Measurements from ENCODE around the gene DDX27. TPM values are rescaled to one million over a fixed set of nuclear protein-coding genes. Genes with fewer than 3 reads are reported as not detected.
"Not testable (repeated sequence)": the region's sequence is repeated elsewhere in the genome, so short reads cannot be mapped to it uniquely, and the experiment has no call there.

The DDX27 gene
- total RNA-seq, 1 experiment from 2014 or later, result 68.6 TPM

DNA sequence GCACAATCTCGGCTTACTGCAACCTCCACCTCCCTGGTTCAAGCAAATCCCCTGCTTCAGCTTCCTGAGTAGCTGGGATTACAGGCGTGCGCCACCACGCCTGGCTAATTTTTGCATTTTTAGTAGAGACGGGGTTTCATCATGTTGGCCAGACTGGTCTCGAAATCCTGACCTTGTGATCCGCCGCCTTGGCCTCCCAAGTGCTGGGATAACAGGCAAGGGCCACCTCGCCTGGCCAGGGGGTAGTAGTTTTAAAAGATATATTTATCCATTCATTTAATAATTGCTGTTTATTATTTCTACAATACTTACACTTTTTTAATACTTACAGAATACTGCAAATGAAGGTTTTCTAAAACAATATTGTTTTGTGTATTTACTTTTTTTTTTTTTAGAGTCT is 15.5 kb upstream of the DDX27 start:
- DNase-seq (ENCODE audit: low read depth), result no peak

GRCh38 chr20:49207076-49207475 is 12.1 kb upstream of the DDX27 start:
- DNase-seq (ENCODE audit: low read depth), result no peak

DNA sequence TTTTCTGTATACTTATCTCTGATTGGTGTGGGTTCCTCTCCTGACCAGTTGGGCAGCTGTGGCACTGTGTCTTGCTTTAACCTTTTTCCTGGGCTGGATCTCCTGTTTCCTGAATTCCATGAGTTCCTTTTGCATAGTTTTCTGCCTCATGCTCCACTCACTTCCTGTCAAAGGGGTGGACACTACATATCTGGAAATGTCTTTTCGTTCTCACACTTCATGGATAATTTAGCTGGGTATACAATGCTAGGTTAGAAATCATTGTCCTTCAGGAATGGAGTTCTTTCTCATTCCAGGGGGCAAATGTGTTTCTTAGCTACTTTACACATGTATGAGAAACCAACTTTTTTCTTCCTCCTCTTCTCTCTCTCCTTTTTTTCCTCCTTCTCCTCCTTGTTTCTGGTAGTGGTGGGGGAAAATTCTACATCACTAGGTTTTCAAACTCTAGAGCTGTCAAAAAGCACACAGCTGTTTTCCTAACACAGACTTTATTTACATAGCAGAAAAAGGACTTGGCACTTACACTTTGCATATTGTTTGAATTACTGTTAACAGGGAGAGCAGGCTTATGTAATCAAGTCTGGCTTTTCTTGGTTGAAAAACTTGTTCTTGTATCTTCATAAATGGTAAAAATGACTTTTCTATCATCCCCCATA is 9.0 kb upstream of the DDX27 start:
- peak; percentile 55 for DNase-seq (ENCODE audit: low read depth)

DNA sequence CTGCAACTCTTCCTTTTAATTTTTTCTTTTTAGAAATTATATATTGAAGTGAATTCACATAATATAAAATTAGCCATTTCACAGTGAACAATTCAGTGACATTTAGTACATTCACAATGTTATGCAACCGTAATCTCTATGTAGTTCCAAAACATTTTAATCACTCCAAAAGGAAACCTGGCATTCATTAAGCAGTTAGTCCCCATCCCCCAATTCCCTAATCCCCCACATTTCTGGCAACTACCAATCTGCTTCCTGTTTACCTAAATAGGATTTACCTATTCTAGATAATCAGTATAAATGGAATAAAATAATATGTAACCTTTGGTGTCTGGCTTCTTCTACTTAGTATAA is 8.5 kb upstream of the DDX27 start:
- no peak for DNase-seq (ENCODE audit: low read depth)

GRCh38 chr20:49214571-49214970 is 4.6 kb upstream of the DDX27 start:
- no peak for DNase-seq (ENCODE audit: low read depth)

GRCh38 chr20:49215232-49215631 is 4.0 kb upstream of the DDX27 start:
- no peak for DNase-seq (ENCODE audit: low read depth)

DNA sequence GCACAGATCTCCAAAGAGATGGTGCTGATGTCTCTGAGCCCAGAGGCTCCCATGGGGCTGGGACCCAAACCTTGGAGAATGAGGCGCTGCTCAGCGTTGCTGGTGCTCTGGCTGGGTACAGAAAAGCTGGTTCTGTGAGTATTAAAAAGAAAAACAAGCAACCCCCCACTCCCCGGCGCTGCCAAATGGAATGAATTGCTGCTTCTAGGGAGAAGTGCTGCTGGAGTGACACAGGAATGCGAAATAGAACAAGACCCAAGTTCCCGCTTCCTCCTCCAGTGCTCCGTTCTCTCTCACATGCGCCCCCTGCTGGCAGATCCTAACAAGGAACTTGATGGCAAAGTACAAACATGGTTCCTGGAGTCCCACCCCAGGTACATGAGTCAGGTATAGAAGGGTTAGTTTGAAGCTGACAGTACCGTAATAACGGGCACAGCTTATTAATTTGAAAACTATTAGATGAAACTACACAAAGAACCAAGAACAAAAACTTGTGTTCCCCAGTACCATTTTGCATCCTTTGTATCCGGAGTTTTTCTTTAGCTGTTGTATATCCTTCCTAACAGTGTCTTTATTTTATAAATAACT is 2.1 kb upstream of the DDX27 start:
- peak; percentile 85 for DNase-seq (ENCODE audit: low read depth)

GRCh38 chr20:49218739-49219090 is 501 bp upstream of the DDX27 start:
- DNase-seq (ENCODE audit: low read depth), result not testable (repeated sequence)

- DNase-seq (ENCODE audit: low read depth), result no peak
Measured at GRCh38 chr20:49219924-49220831, 962 bp downstream of the DDX27 start.

GRCh38 chr20:49225896-49226295 is 6.7 kb downstream of the DDX27 start:
- DNase-seq (ENCODE audit: low read depth), result no peak

DNA sequence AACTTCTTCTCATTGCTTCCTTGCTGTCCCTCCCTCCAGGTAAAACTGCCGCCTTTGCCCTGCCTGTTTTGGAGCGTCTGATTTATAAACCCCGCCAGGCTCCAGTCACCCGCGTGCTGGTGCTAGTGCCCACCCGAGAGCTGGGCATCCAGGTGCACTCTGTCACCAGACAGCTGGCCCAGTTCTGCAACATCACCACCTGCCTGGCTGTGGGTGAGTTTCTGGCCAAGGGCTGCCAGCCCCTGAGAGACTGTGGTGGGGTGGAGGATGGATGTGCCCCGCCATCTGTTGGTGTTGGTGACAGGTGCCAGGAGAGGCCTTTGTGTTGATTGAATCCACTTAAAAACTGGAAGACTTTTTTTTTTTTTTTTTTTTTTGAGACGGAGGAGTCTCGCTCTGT is 9.5 kb downstream of the DDX27 start:
- DNase-seq (ENCODE audit: low read depth), result no peak

GRCh38 chr20:49229381-49229780 is 10.2 kb downstream of the DDX27 start:
- no peak for DNase-seq (ENCODE audit: low read depth)

DNA sequence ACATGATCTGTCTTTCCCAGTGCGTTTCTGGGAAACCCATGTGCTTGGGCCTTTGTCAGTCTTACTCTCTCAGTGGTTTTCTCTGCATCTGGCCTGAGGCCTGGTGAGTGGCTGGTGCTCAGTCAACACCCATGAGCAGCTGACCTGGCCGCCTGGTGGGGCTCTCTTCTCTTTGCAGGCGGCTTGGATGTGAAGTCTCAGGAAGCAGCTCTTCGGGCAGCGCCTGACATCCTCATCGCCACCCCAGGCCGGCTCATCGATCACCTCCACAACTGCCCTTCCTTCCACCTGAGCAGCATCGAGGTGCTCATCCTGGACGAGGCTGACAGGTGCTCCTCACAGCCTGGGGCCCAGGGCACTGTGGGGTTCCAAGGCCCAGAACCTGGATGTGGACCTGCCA is 10.8 kb downstream of the DDX27 start:
- DNase-seq (ENCODE audit: low read depth), result no peak

DNA sequence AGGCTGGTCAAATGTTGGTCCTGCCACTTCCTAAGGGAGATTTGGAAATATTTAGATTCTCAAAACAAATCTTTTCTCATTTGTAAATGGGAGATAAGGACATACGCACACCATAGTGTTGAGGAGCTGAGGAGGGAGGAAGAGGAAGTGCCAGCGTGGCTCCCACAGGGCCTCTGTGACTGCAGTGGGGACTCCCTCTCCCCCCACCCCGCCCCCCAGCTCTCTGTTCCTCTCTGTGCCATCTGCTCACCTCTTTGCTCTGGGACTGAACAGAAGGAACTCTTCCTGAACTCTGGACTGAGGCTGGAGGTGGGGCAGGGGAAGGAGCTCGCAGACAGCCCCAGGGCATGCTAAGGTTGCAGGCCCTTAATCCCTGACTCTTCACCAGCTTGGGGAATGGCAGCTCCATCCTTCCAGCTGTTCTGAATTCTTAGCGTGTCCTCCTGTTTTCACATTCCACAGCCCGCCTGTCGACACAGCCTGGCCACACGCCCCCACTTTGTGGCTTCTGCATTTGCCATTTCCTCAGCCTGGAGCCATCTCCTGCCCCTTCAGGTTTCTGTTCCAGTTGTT is 11.4 kb downstream of the DDX27 start:
- DNase-seq (ENCODE audit: low read depth), result no peak

GRCh38 chr20:49231471-49231870 is 12.3 kb downstream of the DDX27 start:
- DNase-seq (ENCODE audit: low read depth), result no peak

- no peak for DNase-seq (ENCODE audit: low read depth)
Measured at GRCh38 chr20:49233226-49233625, 14.0 kb downstream of the DDX27 start.

DNA sequence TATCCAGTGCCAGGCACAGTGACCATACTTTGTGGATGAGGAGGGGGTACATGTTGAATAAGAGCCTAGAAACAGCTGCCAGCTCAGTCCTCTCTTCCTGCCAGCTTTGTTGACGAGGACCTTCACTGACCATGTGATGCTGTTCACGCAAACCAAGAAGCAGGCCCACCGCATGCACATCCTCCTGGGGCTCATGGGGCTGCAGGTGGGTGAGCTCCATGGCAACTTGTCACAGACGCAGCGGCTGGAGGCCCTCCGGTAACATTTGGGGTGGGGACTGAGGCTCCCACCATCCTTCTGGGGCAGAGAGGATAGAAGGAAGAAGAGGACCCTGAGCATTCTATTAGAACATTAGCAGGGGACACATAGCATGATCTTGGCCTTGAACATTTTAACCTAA is 15.6 kb downstream of the DDX27 start:
- DNase-seq (ENCODE audit: low read depth), result no peak

DNA sequence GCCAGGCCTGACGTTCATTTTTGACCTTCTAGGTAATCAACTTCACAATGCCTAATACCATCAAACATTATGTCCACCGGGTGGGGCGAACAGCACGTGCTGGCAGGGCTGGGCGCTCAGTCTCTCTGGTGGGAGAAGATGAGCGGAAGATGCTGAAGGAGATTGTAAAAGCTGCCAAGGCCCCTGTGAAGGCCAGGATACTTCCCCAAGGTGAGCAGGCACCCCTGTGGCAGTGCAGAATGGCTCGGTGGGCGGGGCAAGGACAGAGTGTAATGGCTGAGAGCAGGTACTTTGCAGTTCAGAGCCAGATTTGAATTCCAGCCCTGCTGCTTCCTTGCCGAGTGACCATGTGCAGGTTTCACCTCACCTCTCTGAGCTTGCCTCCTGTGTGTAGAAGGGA is 17.1 kb downstream of the DDX27 start:
- DNase-seq (ENCODE audit: low read depth), result no peak

GRCh38 chr20:49237531-49237930 is 18.3 kb downstream of the DDX27 start:
- no peak for DNase-seq (ENCODE audit: low read depth)

DNA sequence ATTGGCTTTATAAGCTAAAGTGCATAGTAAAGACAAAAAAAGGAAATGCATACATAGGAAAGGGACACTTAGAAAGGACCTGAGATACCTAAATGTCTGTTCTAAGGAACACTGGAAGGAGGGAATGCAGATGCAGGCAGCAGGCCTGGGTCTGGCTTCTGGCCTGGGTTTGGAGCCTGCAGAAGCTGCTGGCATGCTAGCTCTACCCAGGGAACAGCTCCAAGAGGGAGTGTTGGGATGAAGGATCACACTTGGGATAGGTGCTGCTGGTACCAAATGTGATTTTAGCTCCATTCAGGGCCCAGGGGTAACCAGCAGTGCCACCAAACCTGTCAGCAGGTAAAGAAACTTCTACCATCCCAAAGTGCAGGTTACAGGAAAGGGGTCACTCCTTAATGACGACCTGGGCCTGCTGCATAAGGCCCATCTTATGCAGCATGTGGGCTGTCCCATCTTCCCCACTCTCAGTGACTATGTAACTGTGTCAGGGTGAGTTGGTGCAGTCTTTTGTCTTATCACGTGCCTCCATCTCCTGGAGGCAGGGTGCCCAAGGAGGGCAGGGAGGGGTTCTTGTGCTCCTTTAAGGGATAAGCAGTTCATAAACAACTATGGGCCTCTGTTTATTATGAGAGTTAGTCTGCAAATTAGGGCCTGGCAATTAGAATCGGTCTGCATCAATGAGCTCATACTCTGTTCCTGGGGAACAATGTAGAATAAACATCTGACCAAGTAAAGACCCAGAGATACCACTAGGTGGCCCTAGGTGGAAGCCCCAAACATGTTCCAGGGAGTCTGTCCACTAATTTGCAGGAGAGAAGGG is 26.9 kb downstream of the DDX27 start:
- peak; percentile 41 for DNase-seq (ENCODE audit: low read depth)

DNA sequence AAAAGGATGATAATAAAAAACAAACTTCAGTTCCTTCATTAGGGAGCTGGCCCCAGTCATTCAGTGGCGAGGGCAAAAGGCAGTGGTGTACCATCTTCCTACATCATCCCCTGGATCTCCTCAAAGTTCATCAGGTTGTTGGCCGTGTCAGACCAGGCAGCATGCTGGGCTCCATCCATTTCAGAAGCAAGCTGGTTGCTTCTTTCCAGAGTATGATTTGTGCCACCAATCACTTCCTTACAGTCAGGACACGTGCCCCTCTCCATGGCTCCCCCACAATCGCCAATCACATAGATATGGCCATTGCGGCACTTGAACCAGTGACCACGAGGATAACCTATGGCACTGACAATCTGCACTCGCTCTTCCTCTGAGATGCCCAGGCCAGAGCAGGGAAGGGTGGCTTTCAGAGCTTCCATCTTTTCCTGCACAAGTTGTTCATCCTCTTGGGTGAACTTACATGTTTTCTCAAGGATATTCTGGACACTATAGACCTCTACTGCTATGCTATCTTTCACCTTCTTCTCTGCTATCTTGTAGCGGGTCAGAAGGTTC is 28.0 kb downstream of the DDX27 start:
- no peak for DNase-seq (ENCODE audit: low read depth)
